ENCODE results near the gene CASP9.

Gene CASP9

DNA sequence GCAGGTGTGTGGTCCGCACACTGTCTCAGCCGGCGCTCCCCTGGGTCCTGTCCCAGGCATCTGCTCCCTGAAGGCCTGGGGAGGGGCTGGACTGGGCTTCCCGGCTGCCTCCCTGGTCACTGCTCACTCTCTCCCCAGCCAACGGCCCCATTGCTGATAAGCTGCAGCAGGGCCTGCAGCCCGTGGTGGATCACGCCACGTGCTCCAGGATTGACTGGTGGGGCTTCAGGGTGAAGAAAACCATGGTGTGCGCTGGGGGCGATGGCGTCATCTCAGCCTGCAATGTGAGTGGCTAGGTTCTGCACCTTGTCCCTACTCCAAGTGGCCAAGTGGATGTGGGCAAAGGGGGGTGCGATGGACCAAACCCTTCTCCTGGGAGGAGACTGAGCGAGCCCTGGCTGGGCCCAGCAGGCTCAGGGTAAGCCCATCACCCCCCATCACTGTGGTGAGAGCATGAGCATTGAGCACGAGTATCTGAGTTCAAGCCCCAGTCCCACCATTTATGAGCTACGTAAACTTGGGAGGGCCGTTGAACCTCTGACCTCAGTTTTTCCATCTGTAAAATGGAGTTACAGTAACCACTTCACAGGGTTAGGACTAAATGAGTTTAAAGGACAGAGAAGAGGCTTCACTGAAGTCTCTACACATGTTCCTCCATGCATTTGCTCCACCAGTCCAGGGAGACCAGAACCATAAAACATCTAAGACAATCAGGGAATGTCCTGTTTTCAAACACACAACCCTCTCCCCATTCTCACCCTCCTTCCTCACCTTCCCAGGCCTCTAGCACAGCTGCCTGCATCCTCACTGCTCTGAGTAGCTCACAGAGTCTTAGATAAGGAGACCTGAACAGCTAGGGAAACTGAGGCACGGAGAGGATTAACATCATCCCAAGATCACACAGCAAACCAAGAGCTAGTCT, 79.3 kb downstream of the CASP9 start:
- FAIRE-seq = no peak

- no peak for FAIRE-seq
Measured at GRCh38 chr1:15443281-15443680, 80.7 kb downstream of the CASP9 start.

DNA sequence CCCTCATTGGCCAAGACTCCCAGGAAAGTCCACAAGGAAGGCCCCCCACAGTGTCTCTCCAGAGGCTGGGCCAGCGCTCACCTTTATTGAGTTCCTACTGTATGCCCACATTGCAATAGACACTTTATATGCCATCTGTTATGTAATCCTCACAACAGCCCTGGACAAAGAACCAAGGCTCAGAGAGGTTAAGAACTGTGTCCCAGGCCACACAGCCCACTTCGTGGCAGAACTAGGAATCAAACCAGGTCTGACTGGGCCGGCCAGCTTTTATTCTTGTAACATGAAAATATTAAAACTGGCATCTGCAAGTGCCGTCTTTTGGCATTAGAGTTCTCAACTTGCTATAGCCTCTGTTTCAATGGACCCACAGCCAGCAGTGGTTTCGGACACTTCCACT, 81.3 kb downstream of the CASP9 start:
- no peak for FAIRE-seq

- no peak for FAIRE-seq
Measured at GRCh38 chr1:15442119-15442518, 81.9 kb downstream of the CASP9 start.
